ENCODE measurements around the gene MEF2C.
"Not testable (repeated sequence)": the region's sequence is repeated elsewhere in the genome, so short reads cannot be mapped to it uniquely, and the experiment has no call there.

MEF2C gene

DNA sequence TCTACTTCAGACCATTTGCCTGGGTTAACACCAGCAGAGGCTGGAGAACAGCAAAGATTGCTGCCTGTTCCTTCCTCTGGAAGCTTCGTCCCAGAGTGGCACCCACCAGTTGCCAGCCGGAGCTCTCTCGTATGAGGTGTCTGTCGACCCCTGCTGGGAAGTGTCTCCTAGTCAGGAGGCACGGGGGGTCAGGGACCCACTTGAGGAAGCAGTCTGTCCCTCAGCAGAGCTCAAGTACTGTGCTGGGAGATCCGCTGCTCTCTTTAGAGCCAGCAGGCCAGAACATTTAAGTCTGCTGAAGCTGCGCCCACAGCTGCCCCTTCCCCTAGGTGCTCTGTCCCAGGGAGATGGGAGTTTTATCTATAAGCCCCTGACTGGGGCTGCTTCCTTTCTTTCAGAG lies 84.1 kb downstream of the MEF2C start:
- DNase-seq: not testable (repeated sequence)

- not testable (repeated sequence) for DNase-seq
These were observed 89.2 kb downstream of the MEF2C start for GRCh38 chr5:88793797-88794196.

- no peak for DNase-seq
These were observed 90.7 kb downstream of the MEF2C start for GRCh38 chr5:88792144-88792840.

GRCh38 chr5:88787856-88788255 lies 95.1 kb downstream of the MEF2C start:
- DNase-seq: no peak

DNA sequence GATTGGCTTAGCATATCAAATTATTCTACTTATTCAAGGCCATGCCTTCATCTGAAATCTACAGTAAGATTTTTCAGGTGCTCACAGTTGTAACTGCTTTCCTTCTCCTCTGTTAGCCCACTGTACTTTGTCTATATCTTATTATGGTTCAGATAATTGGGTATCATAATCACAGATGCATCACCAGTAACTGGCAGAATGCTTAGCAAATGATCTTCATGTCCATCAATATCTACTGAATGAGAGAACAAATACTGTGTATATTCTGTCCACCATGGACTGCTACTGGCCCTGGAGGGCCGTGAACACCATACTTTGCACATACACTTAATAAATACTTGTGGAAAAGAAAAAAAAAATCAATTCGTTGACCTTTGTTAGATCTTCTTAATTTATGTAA lies 96.2 kb downstream of the MEF2C start:
- DNase-seq: no peak

DNA sequence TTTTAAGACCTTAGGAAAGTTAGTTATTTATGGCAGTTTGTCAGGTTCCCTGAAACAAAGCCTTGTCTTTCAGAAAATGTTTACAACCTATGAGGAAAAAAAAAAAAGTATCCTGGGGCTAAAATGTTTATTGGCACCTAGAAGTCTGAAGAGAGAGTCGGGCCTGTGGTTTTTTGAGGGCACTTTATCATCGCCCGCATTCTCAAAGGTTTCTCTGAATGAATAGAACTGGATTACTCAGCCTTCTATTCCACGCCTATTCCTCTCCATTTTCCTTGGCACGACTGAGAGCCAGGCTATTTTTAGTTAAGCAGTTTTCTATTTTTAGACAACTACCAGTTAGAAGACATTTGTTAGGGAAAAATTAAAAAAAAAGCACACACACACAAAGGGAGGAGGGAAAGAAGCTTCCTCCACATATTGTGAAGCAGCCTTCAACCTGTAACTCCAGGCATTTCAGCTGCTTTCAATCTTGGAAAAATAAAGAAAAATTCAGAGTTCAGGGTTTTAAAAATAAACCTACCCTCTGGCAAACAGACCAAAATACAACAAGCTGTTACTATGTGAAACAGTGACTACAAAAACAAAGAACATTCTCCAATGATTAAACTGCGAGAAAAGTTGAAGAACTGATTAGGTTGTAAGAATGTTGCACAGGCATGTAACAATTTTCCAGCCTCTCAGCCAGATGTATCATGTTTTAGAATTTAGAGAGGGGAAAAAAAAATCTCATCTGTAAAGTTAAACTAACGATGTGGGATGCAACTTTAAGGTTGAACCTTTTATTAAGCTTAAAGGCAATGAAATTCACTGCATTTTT lies 97.0 kb downstream of the MEF2C start:
- peak; percentile 54 for DNase-seq

DNA sequence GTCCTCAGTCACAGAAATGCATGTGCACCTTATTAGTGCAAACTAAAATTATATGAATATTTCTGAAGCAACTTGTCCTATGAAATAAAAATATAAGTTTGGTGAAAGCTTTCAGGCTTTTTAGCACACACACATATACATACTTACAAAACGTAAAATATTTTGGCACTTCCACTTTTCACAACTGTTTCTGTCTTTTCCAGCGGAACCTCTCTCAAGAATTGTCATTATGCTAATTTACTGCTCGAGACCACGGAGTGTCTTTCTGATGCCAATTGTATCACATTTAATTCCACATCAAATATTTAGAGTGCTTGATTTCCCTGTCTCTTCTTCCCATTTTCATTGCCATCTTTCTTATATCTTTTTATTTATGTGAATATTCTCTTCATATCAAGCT lies 100.4 kb downstream of the MEF2C start:
- DNase-seq: no peak

GRCh38 chr5:88780736-88781135 lies 102.2 kb downstream of the MEF2C start:
- DNase-seq: no peak

GRCh38 chr5:88778736-88779135 lies 104.2 kb downstream of the MEF2C start:
- no peak for DNase-seq

DNA sequence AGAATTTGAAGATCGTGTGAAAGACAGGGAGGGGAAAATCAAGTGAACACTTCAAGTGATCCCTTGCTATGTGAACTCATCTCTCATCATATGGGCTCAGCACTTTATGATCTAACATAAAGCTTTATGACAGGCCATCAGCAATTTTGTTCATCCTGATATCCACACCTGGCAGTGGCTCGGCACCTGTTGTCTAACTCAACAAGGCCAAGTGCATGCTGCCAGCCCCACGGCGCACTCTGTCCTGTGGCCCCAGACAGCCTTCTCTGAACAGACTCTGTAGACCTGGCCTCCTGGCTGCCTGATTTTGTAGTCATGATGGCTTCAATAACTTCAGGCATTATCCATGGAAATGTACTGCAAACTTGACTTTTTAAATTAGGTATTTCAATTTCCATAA lies 106.3 kb downstream of the MEF2C start:
- no peak for DNase-seq

DNA sequence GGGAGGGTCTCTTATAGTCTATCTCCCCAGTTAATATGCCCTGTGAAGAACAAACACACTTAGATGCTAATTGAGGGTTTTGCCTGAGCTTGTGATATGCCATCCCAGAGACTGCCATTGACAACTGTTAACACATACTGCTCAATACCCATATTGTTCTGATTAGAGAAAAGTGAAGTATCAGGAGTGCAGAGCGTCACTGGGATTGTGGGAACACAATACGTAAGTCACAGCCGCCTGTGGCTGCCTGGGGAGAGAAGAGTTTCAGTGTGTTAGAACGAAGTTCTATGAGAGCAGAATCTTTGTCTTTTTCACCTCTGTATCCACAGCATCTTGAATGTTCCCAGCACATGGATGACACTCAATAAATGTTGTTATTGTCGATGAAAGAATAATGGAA lies 110.2 kb downstream of the MEF2C start:
- no peak for DNase-seq

GRCh38 chr5:88772047-88772446 lies 110.9 kb downstream of the MEF2C start:
- DNase-seq: no peak

GRCh38 chr5:88770276-88771257 lies 112.4 kb downstream of the MEF2C start:
- no peak for DNase-seq

- no peak for DNase-seq
These were observed 113.8 kb downstream of the MEF2C start for GRCh38 chr5:88769165-88769564.

- DNase-seq: no peak
These were observed 114.6 kb downstream of the MEF2C start for GRCh38 chr5:88768411-88768810.

DNA sequence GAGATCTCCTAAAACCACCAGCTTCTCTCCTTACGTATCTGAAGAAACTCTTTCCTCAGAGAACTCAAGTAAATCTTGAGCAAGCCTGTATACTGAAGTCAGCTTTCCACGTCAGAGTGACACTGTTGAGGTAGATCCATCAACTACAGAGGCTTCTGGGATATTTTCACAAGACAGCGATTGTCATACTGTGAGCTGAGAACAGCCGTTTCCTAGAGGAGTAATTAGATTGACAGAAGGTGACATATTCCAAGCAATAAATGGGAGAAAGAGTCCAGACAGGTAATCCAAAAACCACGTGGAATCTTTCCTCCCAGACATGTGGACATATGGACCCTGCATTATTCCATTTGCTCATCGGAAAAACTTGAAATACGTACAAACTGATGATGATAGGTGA lies 117.2 kb downstream of the MEF2C start:
- DNase-seq: no peak

- no peak for DNase-seq
These were observed 117.8 kb downstream of the MEF2C start for GRCh38 chr5:88765171-88765570.

DNA sequence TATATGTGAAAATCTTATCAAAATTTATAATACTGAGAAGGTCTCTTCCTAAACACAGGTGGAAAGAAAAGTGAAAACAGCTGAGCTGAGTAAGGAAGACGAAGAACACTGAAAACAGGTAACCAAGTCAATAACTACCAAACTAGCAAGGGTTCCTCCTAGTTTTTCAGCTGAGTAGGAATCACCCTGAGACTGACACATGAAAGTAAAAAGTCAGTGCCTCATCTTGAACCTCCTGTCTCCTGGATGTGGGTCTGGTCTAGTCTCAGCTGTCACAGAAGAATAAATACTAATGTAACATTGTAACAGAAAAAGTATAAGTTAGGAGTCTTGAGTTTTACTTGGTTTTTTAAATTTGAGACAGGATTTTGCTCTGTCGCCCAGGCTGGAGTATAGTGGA lies 121.0 kb downstream of the MEF2C start:
- no peak for DNase-seq

- no peak for DNase-seq
These were observed 121.6 kb downstream of the MEF2C start for GRCh38 chr5:88761269-88761850.

DNA sequence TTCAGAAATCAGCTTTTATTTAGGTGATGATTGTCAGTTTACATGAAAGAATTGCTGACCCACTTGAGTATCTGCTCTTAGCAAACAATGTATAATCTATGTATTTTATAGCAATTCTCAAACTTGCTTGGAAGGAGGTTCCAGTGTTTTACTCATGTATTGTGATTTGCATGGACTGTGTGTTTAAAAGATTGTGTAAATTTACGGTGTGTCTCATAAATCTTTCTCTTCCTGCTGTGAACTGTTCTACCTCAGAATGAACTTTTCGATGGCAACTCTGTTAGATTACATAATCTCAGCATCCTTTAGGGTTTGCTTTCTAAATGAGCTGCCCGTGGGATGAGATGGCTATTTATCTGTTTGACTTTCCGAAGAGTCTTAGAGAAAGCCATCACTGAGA lies 122.5 kb downstream of the MEF2C start:
- DNase-seq: no peak

GRCh38 chr5:88758591-88758990 lies 124.4 kb downstream of the MEF2C start:
- DNase-seq: no peak

DNA sequence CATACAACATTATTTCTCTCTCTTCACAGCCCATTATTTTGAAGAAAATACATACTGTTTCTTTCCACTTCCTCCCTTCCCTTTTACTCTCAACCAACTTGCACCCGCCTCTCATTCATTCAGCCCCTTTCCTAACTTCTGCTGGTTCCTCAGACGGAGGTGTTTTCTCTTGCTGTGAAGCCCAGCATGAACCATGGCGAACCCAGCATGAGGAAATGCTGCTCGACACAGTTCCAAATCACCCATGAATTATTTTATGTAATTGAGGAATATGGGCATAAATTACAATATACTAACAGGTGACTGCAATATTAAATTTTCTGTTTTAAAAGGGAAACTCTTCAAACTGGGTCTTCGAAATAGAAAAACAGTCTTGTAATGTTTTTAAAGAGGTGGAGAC lies 124.8 kb downstream of the MEF2C start:
- DNase-seq: no peak

DNA sequence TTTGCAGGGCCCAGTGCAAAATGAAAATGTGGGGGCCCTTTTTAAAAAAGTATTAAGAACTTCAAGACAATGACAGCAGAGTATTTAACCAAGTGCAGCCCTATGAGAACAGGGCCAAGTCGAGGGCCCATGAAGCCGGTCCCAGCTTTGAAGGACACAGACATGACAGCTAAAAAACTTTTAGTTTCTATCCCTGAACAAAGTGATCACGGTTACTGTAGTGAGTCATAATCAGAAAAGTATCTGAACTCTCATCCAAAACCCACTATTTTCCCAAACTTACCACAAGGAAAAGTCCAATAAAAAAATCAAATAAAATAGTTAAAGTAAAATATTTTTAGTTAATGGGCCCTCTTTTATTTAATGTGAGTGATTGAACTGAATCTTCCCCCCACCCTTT lies 126.0 kb downstream of the MEF2C start:
- no peak for DNase-seq

All from activated CD4-positive, alpha-beta T cell treated with anti-CD3 and anti-CD28 coated beads, Interleukin-2, amount 50 U/mL, for 16 hours (primary cell).